Retinal pigment epithelial cell (primary cell): ENCODE measurements around the gene RELB.

Experiments
- DNase-seq: peaks from one replicate; pipeline ENCODE4 v3.0.0-alpha.2; 2010; ENCODE audit warnings: low read depth
- H3K4me3 ChIP-seq: 2 replicates; pipeline ENCODE4 v1.5.1; 2011; ENCODE audit warnings: mild to moderate bottlenecking, low read length, control low read depth, moderate library complexity
- TF ChIP-seq, protein P1 (sequence below): conservative IDR thresholded peaks from 2 replicates; pipeline ENCODE4 v1.5.1; 2011; ENCODE audit warnings: low read depth, low read length, control low read depth, inconsistent platforms

Gene RELB

GRCh38 chr19:44987148-44987675 is 14.1 kb upstream of the RELB start:
- no peak overlapping the region for H3K4me3 ChIP-seq
- no peak for DNase-seq
- TF ChIP-seq, protein P1, sequence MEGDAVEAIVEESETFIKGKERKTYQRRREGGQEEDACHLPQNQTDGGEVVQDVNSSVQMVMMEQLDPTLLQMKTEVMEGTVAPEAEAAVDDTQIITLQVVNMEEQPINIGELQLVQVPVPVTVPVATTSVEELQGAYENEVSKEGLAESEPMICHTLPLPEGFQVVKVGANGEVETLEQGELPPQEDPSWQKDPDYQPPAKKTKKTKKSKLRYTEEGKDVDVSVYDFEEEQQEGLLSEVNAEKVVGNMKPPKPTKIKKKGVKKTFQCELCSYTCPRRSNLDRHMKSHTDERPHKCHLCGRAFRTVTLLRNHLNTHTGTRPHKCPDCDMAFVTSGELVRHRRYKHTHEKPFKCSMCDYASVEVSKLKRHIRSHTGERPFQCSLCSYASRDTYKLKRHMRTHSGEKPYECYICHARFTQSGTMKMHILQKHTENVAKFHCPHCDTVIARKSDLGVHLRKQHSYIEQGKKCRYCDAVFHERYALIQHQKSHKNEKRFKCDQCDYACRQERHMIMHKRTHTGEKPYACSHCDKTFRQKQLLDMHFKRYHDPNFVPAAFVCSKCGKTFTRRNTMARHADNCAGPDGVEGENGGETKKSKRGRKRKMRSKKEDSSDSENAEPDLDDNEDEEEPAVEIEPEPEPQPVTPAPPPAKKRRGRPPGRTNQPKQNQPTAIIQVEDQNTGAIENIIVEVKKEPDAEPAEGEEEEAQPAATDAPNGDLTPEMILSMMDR: no peak

- no peak overlapping the region for H3K4me3 ChIP-seq
- TF ChIP-seq, protein P1: no peak
- DNase-seq: no peak
These were observed 13.0 kb upstream of the RELB start for GRCh38 chr19:44988273-44988672.

GRCh38 chr19:44988896-44989556 is 12.2 kb upstream of the RELB start:
- TF ChIP-seq, protein P1: peak; percentile 79
- no peak overlapping the region for H3K4me3 ChIP-seq
- DNase-seq: no peak

DNA sequence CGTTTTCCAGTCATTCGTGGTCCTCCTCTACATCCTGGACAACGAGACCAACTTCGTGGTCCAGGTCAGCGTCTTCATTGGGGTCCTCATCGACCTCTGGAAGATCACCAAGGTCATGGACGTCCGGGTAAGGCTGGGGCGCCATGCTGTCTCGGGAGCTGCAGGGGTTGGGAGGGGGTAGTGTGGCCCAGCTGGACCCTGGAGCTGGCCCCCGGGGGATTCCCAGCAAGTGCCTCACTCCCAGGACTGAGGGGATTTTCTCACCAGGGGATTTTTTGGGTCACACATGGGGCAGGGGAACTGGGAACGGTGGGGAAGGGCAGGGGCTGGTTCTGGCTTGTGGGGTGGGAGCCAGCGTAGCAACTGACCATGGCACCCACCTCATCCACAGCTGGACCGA is 10.8 kb upstream of the RELB start:
- no peak for DNase-seq
- H3K4me3 ChIP-seq: no peak overlapping the region
- TF ChIP-seq, protein P1: no peak

DNA sequence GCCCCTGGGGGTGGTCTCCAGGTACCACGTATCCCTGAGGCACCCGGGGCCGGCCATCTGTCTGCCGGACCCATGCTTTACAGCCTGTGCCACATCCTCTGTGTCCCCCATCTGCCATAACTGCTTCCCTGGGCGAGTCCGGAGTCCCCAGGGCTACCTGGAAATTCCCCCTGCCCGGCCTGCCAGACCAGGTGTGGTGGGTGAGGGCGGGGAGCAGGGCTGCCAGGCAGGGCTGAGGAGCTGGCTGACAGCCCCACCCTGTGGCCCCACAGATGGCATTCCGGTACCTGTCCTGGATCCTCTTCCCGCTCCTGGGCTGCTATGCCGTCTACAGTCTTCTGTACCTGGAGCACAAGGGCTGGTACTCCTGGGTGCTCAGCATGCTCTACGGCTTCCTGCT is 10.3 kb upstream of the RELB start:
- no peak overlapping the region for H3K4me3 ChIP-seq
- DNase-seq: no peak
- TF ChIP-seq, protein P1: no peak

- no peak overlapping the region for H3K4me3 ChIP-seq
- DNase-seq: no peak
- TF ChIP-seq, protein P1: no peak
These were observed 8.7 kb upstream of the RELB start for GRCh38 chr19:44992336-44993163.
